Hepatocyte (in vitro differentiated cells): Measurements from ENCODE around the gene MAGEA11.

Experiments used
- CTCF ChIP-seq: fragments of 200-600 bp; sonication (generic); IDR thresholded peaks from 2 replicates; pipeline ENCODE4 v1.5.1; 2016; ENCODE audit warnings: antibody characterized with exemption, mild to moderate bottlenecking; ENCODE audit not compliant: poor library complexity
- EZH2 ChIP-seq: fragments of 200-600 bp; sonication (generic); IDR thresholded peaks from 2 replicates; pipeline ENCODE4 v1.6.1; 2016; ENCODE audit warnings: antibody characterized with exemption, mild to moderate bottlenecking, borderline replicate concordance

- TF ChIP-seq EZH2: no peak
- TF ChIP-seq CTCF: no peak
These were observed 27.7 kb upstream of the MAGEA11 start for GRCh38 chrX:149683966-149684730.
